ENCODE results near the gene SYNPR. TPM values are rescaled to one million over a fixed set of nuclear protein-coding genes. Genes with fewer than 3 reads are reported as not detected.

Gene SYNPR
- total RNA-seq, 2 experiments from 2014 or later, result not detected

GRCh38 chr3:63365671-63366070 is 87.6 kb downstream of the SYNPR start:
- POLR2A ChIA-PET, result no interaction called here
- CTCF ChIA-PET, result no interaction called here

GRCh38 chr3:63370094-63370493 is 92.0 kb downstream of the SYNPR start:
- ChIA-PET CTCF (no interaction called here), POLR2A (no interaction called here)

GRCh38 chr3:63383040-63383439 is 104.9 kb downstream of the SYNPR start:
- CTCF ChIA-PET, result no interaction called here
- POLR2A ChIA-PET, result no interaction called here

GRCh38 chr3:63384382-63384781 is 106.3 kb downstream of the SYNPR start:
- POLR2A ChIA-PET, result no interaction called here
- CTCF ChIA-PET, result no interaction called here

GRCh38 chr3:63385629-63386028 is 107.5 kb downstream of the SYNPR start:
- ChIA-PET CTCF (no interaction called here), POLR2A (no interaction called here)

- ChIA-PET CTCF (no interaction called here), POLR2A (no interaction called here)
Observed at GRCh38 chr3:63386568-63386967, 108.5 kb downstream of the SYNPR start.

GRCh38 chr3:63387568-63387967 is 109.5 kb downstream of the SYNPR start:
- POLR2A ChIA-PET, result no interaction called here
- CTCF ChIA-PET, result interaction anchor here (0.6 kb wide), 1 partner anchor 36 kb away, joined by 3 read pairs; no protein-coding TSS in a partner anchor

- CTCF ChIA-PET, result no interaction called here
- POLR2A ChIA-PET, result no interaction called here
Observed at GRCh38 chr3:63390710-63391230, 112.7 kb downstream of the SYNPR start.

GRCh38 chr3:63395960-63396359 is 117.9 kb downstream of the SYNPR start:
- CTCF ChIA-PET, result no interaction called here
- POLR2A ChIA-PET, result no interaction called here

GRCh38 chr3:63400246-63400860 is 122.2 kb downstream of the SYNPR start:
- ChIA-PET CTCF (no interaction called here), POLR2A (no interaction called here)

- ChIA-PET CTCF (no interaction called here), POLR2A (no interaction called here)
Observed at GRCh38 chr3:63405882-63406281, 127.8 kb downstream of the SYNPR start.

- POLR2A ChIA-PET, result no interaction called here
Observed at GRCh38 chr3:63413523-63413922, 135.4 kb downstream of the SYNPR start.

GRCh38 chr3:63414607-63415006 is 136.5 kb downstream of the SYNPR start:
- ChIA-PET CTCF (no interaction called here), POLR2A (no interaction called here)

More at GRCh38 chr3:63413523-63413922, 135.4 kb downstream of the SYNPR start:
- CTCF ChIA-PET, result no interaction called here

- POLR2A ChIA-PET, result no interaction called here
- CTCF ChIA-PET, result no interaction called here
Observed at GRCh38 chr3:63429905-63430304, 151.8 kb downstream of the SYNPR start.

- CTCF ChIA-PET, result no interaction called here
- POLR2A ChIA-PET, result no interaction called here
Observed at GRCh38 chr3:63430875-63431274, 152.8 kb downstream of the SYNPR start.

- ChIA-PET POLR2A (no interaction called here), CTCF (no interaction called here)
Observed at GRCh38 chr3:63437858-63438257, 159.8 kb downstream of the SYNPR start.

- CTCF ChIA-PET, result no interaction called here
- POLR2A ChIA-PET, result no interaction called here
Observed at GRCh38 chr3:63438826-63439371, 160.8 kb downstream of the SYNPR start.

GRCh38 chr3:63441262-63441661 is 163.2 kb downstream of the SYNPR start:
- ChIA-PET POLR2A (no interaction called here), CTCF (no interaction called here)

- POLR2A ChIA-PET, result no interaction called here
Observed at GRCh38 chr3:63442918-63443317, 164.8 kb downstream of the SYNPR start.

GRCh38 chr3:63450023-63450422 is 171.9 kb downstream of the SYNPR start:
- ChIA-PET CTCF (no interaction called here), POLR2A (no interaction called here)

More at GRCh38 chr3:63442918-63443317, 164.8 kb downstream of the SYNPR start:
- CTCF ChIA-PET, result no interaction called here

GRCh38 chr3:63450634-63451363 is 172.7 kb downstream of the SYNPR start:
- POLR2A ChIA-PET, result no interaction called here
- CTCF ChIA-PET, result no interaction called here

Data from activated CD8-positive, alpha-beta memory T cell treated with anti-CD3 and anti-CD28 coated beads for 36 hours (primary cell).